Keratinocyte (primary cell): ENCODE measurements around the gene CCDC85C. TPM values are rescaled to one million over a fixed set of nuclear protein-coding genes. Genes with fewer than 3 reads are reported as not detected.

Source experiments
- DNase-seq: peaks from one replicate; pipeline ENCODE4 v3.0.0-alpha.2; 2011; ENCODE audit warnings: low read depth, missing footprints, low spot score
- FAIRE-seq: peaks from 2 replicates; lab custom pipeline; 2011; peaks lifted over from hg19 to GRCh38; lab: Jason Lieb, UNC
- H2AFZ ChIP-seq: 2 replicates; pipeline ENCODE4 v1.6.0; 2012; ENCODE audit warnings: low read length, control low read depth, inconsistent platforms; ENCODE audit not compliant: control insufficient read depth
- H3K27ac ChIP-seq: 2 replicates; pipeline ENCODE4 v1.5.1; 2011; ENCODE audit warnings: low read length; ENCODE audit not compliant: control insufficient read depth, insufficient read depth
- H3K27me3 ChIP-seq: 3 replicates; pipeline ENCODE4 v1.6.0; 2011; ENCODE audit warnings: low read length; ENCODE audit not compliant: control insufficient read depth, insufficient read depth; ENCODE audit errors: extremely low read depth
- H3K36me3 ChIP-seq, 2 experiments: 2 replicates in 1 of 2; 3 replicates in 1 of 2; pipeline ENCODE4 v1.5.1; 2011; ENCODE audit warnings: low read length in 2 of 2, mild to moderate bottlenecking in 1 of 2; ENCODE audit not compliant: control insufficient read depth in 2 of 2, insufficient read depth in 2 of 2; ENCODE audit errors: extremely low read depth in 1 of 2
- H3K4me1 ChIP-seq: 3 replicates; pipeline ENCODE4 v1.5.1; 2011; ENCODE audit warnings: low read length; ENCODE audit not compliant: control insufficient read depth, insufficient read depth; ENCODE audit errors: extremely low read depth
- H3K4me2 ChIP-seq: 3 replicates; pipeline ENCODE4 v1.6.0; 2011; ENCODE audit warnings: low read depth, low read length; ENCODE audit not compliant: control insufficient read depth, insufficient read depth; ENCODE audit errors: extremely low read depth
- H3K4me3 ChIP-seq, 3 experiments: fragments of 200-600 bp in 1 of 3; sonication (generic) in 1 of 3; 2 replicates in 2 of 3; 3 replicates in 1 of 3; pipeline ENCODE4 v1.5.1; 2011 to 2016; ENCODE audit warnings: low read length in 3 of 3, mild to moderate bottlenecking in 3 of 3, control low read depth in 2 of 3, inconsistent platforms in 1 of 3, low read depth in 1 of 3, mixed read lengths in 1 of 3, mixed run types in 1 of 3, moderate library complexity in 1 of 3; ENCODE audit not compliant: control insufficient read depth in 2 of 3, insufficient read depth in 2 of 3; ENCODE audit errors: extremely low read depth in 1 of 3
- H3K79me2 ChIP-seq: 2 replicates; pipeline ENCODE4 v1.6.0; 2012; ENCODE audit warnings: low read length; ENCODE audit not compliant: control insufficient read depth, insufficient read depth
- H3K9ac ChIP-seq: 3 replicates; pipeline ENCODE4 v1.6.0; 2011; ENCODE audit warnings: low read length; ENCODE audit not compliant: control insufficient read depth, insufficient read depth; ENCODE audit errors: extremely low read depth
- H3K9me1 ChIP-seq: 3 replicates; pipeline ENCODE4 v1.6.0; 2011; ENCODE audit warnings: low read length; ENCODE audit not compliant: control insufficient read depth, insufficient read depth; ENCODE audit errors: extremely low read depth
- H3K9me3 ChIP-seq: 2 replicates; pipeline ENCODE4 v1.5.1; 2012; ENCODE audit warnings: low read depth, low read length; ENCODE audit not compliant: control insufficient read depth
- H4K20me1 ChIP-seq: 3 replicates; pipeline ENCODE4 v1.6.0; 2011; ENCODE audit warnings: low read length; ENCODE audit not compliant: control insufficient read depth, insufficient read depth; ENCODE audit errors: extremely low read depth
- CTCF ChIP-seq, 3 experiments: IDR thresholded peaks in 1 of 3; conservative IDR thresholded peaks in 1 of 3; optimal IDR thresholded peaks in 1 of 3; 2 replicates in 2 of 3; 3 replicates in 1 of 3; pipeline versions ENCODE3 to v1.5.1; 2011; ENCODE audit warnings: low read length in 3 of 3, mild to moderate bottlenecking in 3 of 3, moderate library complexity in 2 of 3, control low read depth in 1 of 3, inconsistent platforms in 1 of 3; ENCODE audit not compliant: insufficient read depth in 2 of 3; ENCODE audit errors: extremely low read depth in 1 of 3
- EZH2 ChIP-seq: IDR thresholded peaks from one replicate; pipeline ENCODE4 v1.6.1; 2012; ENCODE audit warnings: inconsistent platforms, mild to moderate bottlenecking, low read length, moderate library complexity
- dilution Hi-C: fragments of 300-500 bp; cut with MboI; formaldehyde crosslinking; loops from one replicate; pipeline ENCODE4 v1.7.0; 2020; ENCODE audit warnings: low sequenced_read_pairs; ENCODE audit not compliant: extremely low pct_ligation_motif_present
- polyA plus RNA-seq, 5 experiments: library from polyadenylated mRNA; depleted of rRNA in 3 of 5; stranded (reverse) in 3 of 5; stranded (forward) in 1 of 5; unstranded in 1 of 5; fragments of >200 nt; gene quantifications; 1 replicate in 1 of 5; 2 replicates in 3 of 5; 3 replicates in 1 of 5; pipeline versions ENCODE4 v1.2.1 to v1.2.3, GENCODE V29; 2011 to 2012; ENCODE audit warnings: missing spikeins in 2 of 5, low read depth in 1 of 5, low replicate concordance in 1 of 5

CCDC85C gene
- polyA plus RNA-seq, 1 donor (not counting 4 experiments of a cell fraction or from before 2014, with no cell fraction given), result 13.2 TPM

DNA sequence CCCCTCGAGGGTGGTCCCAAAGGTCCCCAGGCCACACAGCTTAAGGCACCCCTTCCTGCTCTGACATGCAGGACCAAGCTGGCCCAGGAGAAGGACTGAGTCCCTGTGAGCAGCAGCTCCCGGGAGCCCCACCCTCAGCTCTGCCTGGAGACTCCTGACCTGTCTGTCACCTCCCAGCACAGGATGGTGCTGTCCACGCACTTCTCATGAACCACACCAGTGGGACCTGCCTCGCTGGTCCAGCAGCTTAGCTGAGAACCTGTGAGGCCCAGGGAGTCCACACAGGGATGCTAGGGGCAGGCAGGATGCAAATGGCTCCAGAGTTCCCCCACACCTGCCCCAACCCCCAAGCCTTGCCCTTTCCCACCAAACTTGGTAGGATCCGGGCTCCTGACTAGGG, 27.7 kb downstream of the CCDC85C start:
- Histone ChIP-seq H3K27me3 (no peaks in the 10 kb centered on the region), H3K36me3 (no peaks in the 10 kb centered on the region), H4K20me1 (no peaks in the 10 kb centered on the region), H3K27ac (peak overlapping the region; percentile 73), H3K9ac (peak overlapping the region; percentile 31), H3K4me1 (peaks cover 69% of the 10 kb centered on the region), H3K4me2 (peak overlapping the region; percentile 27), H3K9me3 (no peaks in the 10 kb centered on the region), H3K9me1 (peaks cover 6% of the 10 kb centered on the region), H2AFZ (no peak overlapping the region), H3K79me2 (peaks cover 82% of the 10 kb centered on the region), H3K4me3 (no peak overlapping the region)
- TF ChIP-seq EZH2 (no peak), CTCF (optimal IDR thresholded peaks at IDR 0.05 in 1 of 3, IDR thresholded peaks at IDR 0.05 in 1 of 3, conservative IDR thresholded peaks at IDR 0.05 in 1 of 3; ENCODE audit: extremely low read depth in 1 of 3, insufficient read depth in 2 of 3, low read length in 3 of 3) (no peak)
- DNase-seq, result peak; percentile 36
- no peak for FAIRE-seq
- dilution Hi-C loops, result no loop called here

DNA sequence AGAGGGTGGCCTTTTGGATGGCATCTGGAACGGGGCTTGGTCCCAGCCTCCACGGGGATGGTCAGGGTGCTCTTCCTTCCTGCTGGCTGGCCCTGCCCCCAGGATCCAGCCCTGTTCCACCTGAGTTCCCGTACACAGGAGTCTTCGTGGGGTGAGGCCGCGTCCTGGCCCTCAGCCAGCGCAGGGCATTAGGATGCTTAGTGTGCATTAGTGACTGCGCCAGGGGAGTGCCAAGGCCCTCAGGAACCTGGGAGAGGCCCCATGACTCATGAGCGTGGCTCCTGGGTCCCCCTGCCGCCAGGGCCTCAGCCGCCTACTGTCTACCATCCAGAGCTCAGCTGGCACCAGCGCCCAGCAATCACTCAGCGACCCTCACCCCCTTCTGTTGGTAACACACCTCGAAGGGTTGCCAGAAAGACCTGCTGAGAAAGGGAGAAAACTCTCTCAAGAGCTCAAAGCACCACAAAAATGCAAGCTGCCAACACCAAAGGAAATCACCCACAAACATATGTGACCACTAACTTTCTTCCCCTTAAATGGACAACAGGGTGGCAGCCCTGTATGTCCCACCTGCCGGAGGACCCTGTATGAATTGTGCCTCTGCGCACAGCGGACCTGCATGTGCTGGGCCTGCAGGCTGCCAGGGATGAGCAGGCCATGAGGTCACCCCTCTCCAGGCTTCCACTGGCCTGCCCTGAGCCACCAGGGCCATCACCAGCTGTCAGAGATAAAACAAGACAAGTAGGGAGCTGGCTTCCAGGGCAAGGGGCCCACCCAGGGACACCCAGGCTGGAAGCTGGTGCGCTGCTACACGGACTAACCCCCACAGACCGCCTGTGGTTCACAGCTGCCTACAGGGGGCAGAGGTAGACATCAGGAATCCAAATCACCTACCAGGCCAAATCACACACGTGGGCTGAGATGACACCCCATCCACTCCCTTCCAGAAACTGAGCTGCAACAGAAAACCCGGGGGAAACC, 28.7 kb downstream of the CCDC85C start:
- Histone ChIP-seq H4K20me1 (no peaks in the 10 kb centered on the region), H3K4me1 (peaks cover 60% of the 10 kb centered on the region), H3K9ac (peak overlapping the region; percentile 60), H3K79me2 (peaks cover 85% of the 10 kb centered on the region), H3K4me3 (peak overlapping the region in 2 of 3 experiments; percentile 18 to 54), H3K9me3 (no peaks in the 10 kb centered on the region), H3K9me1 (peaks cover 6% of the 10 kb centered on the region), H3K36me3 (no peaks in the 10 kb centered on the region), H2AFZ (no peak overlapping the region), H3K27me3 (no peaks in the 10 kb centered on the region), H3K4me2 (peak overlapping the region; percentile 89), H3K27ac (peak overlapping the region; percentile 73)
- DNase-seq, result peak; percentile 89
- no peak for TF ChIP-seq EZH2
- peak in 2 of 3 experiments; percentile 55 to 60 for TF ChIP-seq CTCF (optimal IDR thresholded peaks at IDR 0.05 in 1 of 3, IDR thresholded peaks at IDR 0.05 in 1 of 3, conservative IDR thresholded peaks at IDR 0.05 in 1 of 3; ENCODE audit: extremely low read depth in 1 of 3, insufficient read depth in 2 of 3, low read length in 3 of 3)
- peak; percentile 85 for FAIRE-seq
- dilution Hi-C loops, result no loop called here
